GM12878 (cell line): ENCODE results near the gene BTG1. TPM values are rescaled to one million over a fixed set of nuclear protein-coding genes. Genes with fewer than 3 reads are reported as not detected.

Experiments used
- ATAC-seq: fragments of 200-7000 bp; cut with Tn5 transposase; 3 replicates; pipeline ENCODE4 v1.9.1; 2020; ENCODE audit warnings: mild to moderate bottlenecking, moderate library complexity
- BruUV-seq: library from RNA; stranded (reverse); fragments of 400-500 nt; replicated peaks from 2 replicates; lab custom pipeline; 2021; lab: Mats Ljungman, UMichigan
- CTCF ChIA-PET: fragments of 300-600 bp; sonication (Branson Sonifier 250); formaldehyde crosslinking; extraction: SDS; loops from one replicate; lab custom pipeline; 2021; ENCODE audit warnings: inconsistent platforms; lab: Yijun Ruan, JAX
- POLR2A ChIA-PET: fragments of 350-600 bp; formaldehyde crosslinking; extraction: SDS; loops from one replicate; lab custom pipeline; 2021; ENCODE audit warnings: inconsistent platforms; lab: Charles Lee
- RAD21 ChIA-PET: fragments of 300-600 bp; sonication (Branson Sonifier 250); formaldehyde crosslinking; loops from one replicate; lab custom pipeline; 2023; ENCODE audit warnings: antibody characterized with exemption; ENCODE audit not compliant: unreplicated experiment; lab: Charles Lee
- SMC1A ChIA-PET: fragments of 300-600 bp; sonication (Branson Sonifier 250); formaldehyde crosslinking; loops from one replicate; lab custom pipeline; 2023; ENCODE audit not compliant: unreplicated experiment, uncharacterized antibody; lab: Charles Lee
- DNase-seq: peaks from one replicate; pipeline ENCODE4 v3.0.0-alpha.2; 2011; ENCODE audit warnings: low read depth, low spot score
- FAIRE-seq: peaks from 3 replicates; lab custom pipeline; 2011; peaks lifted over from hg19 to GRCh38; lab: Jason Lieb, UNC
- H2AFZ ChIP-seq: 2 replicates; pipeline ENCODE4 v1.6.0; 2011; ENCODE audit warnings: low read depth, low read length, control low read depth; ENCODE audit not compliant: control insufficient read depth
- H3K27ac ChIP-seq: 2 replicates; pipeline ENCODE4 v1.5.1; 2011; ENCODE audit warnings: control low read depth; ENCODE audit not compliant: control insufficient read depth, insufficient read depth
- H3K27me3 ChIP-seq, 2 experiments: replicated peaks in 1 of 2; 2 replicates each; pipeline versions ENCODE4 v1.6.0 to v1.6.1; 2011; ENCODE audit warnings: low read length in 1 of 2; ENCODE audit not compliant: control insufficient read depth in 2 of 2, insufficient read depth in 2 of 2
- H3K36me3 ChIP-seq, 2 experiments: 2 replicates each; pipeline ENCODE4 v1.5.1; 2011; ENCODE audit warnings: low read length in 1 of 2; ENCODE audit not compliant: control insufficient read depth in 2 of 2, insufficient read depth in 2 of 2
- H3K4me1 ChIP-seq: 2 replicates; pipeline ENCODE4 v1.6.1; 2011; ENCODE audit warnings: mild to moderate bottlenecking, low read length, moderate library complexity, mixed read lengths; ENCODE audit not compliant: control insufficient read depth, insufficient read depth
- H3K4me2 ChIP-seq: 2 replicates; pipeline ENCODE4 v1.6.0; 2011; ENCODE audit warnings: control low read depth; ENCODE audit not compliant: control insufficient read depth, insufficient read depth
- H3K4me3 ChIP-seq: fragments of 200-600 bp; sonication (generic); 2 replicates; pipeline ENCODE4 v1.5.1; 2016
- H3K79me2 ChIP-seq: 2 replicates; pipeline ENCODE4 v1.6.0; 2011; ENCODE audit warnings: low read length; ENCODE audit not compliant: control insufficient read depth, insufficient read depth
- H3K9ac ChIP-seq: 2 replicates; pipeline ENCODE4 v1.8.0; 2011; ENCODE audit warnings: low read length, control low read depth, mixed read lengths; ENCODE audit not compliant: control insufficient read depth, insufficient read depth
- H3K9me3 ChIP-seq: replicated peaks from 3 replicates; pipeline ENCODE4 v1.5.1; 2011; ENCODE audit warnings: mild to moderate bottlenecking, low read length; ENCODE audit not compliant: control insufficient read depth, insufficient read depth
- H4K20me1 ChIP-seq: 2 replicates; pipeline ENCODE4 v1.6.0; 2011; ENCODE audit not compliant: control insufficient read depth, insufficient read depth
- CBX5 ChIP-seq: sonication (generic); IDR thresholded peaks from 2 replicates; pipeline ENCODE4 v1.6.1; 2016; ENCODE audit warnings: low read depth, moderate library complexity, mild to moderate bottlenecking, inconsistent platforms
- CHD1 ChIP-seq: IDR thresholded peaks from 2 replicates; pipeline ENCODE4 v1.6.1; 2012; ENCODE audit warnings: low read depth, low read length, improper control_type of control experiment
- ETV6 ChIP-seq, 2 experiments: fragments of 450-650 bp in 1 of 2; IDR thresholded peaks in 1 of 2; conservative IDR thresholded peaks in 1 of 2; 2 replicates each; pipeline ENCODE4 v1.6.1; 2014; ENCODE audit warnings: antibody characterized with exemption in 1 of 2, borderline replicate concordance in 1 of 2, low read depth in 1 of 2, mild to moderate bottlenecking in 1 of 2, moderate library complexity in 1 of 2
- HCFC1 ChIP-seq: fragments of 150-350 bp; IDR thresholded peaks from 2 replicates; pipeline ENCODE4 v1.6.1; 2014; ENCODE audit warnings: low read length
- MYC ChIP-seq: IDR thresholded peaks from 2 replicates; pipeline ENCODE4 v1.6.1; 2011; ENCODE audit warnings: mild to moderate bottlenecking, low read length, moderate library complexity, inconsistent platforms; ENCODE audit not compliant: insufficient read depth, insufficient replicate concordance, insufficient read length, severe bottlenecking
- POLR2A ChIP-seq: IDR thresholded peaks from 2 replicates; pipeline ENCODE4 v1.6.1; 2011; ENCODE audit warnings: low read depth, mild to moderate bottlenecking, low read length
- SUZ12 ChIP-seq: fragments of 200-600 bp; sonication (generic); IDR thresholded peaks from one replicate; pipeline ENCODE4 v1.6.1; 2018; ENCODE audit warnings: antibody characterized with exemption, mild to moderate bottlenecking; ENCODE audit not compliant: unreplicated experiment
- TARDBP ChIP-seq: IDR thresholded peaks from 2 replicates; pipeline ENCODE4 v1.6.1; 2016; ENCODE audit warnings: borderline replicate concordance
- WRNIP1 ChIP-seq: IDR thresholded peaks from 2 replicates; pipeline ENCODE4 v1.6.1; 2011; ENCODE audit warnings: low read depth, low read length, improper control_type of control experiment, borderline replicate concordance
- YY1 ChIP-seq: IDR thresholded peaks from 2 replicates; pipeline ENCODE4 v1.6.1; 2011; ENCODE audit warnings: low read depth, mild to moderate bottlenecking, low read length
- ZNF217 ChIP-seq: fragments of 450-650 bp; IDR thresholded peaks from 2 replicates; pipeline ENCODE4 v1.6.1; 2017; ENCODE audit warnings: antibody characterized with exemption, mild to moderate bottlenecking
- WGBS: methylation state at CpG from one replicate; pipeline ENCODE4 v1.1.6; 2016; ENCODE audit warnings: low lambda C conversion rate; ENCODE audit not compliant: insufficient replicate concordance, insufficient coverage; ENCODE audit errors: missing lambda C conversion rate; 5-methylcytosine and 5-hydroxymethylcytosine counted together
- in situ Hi-C: fragments of 300-500 bp; cut with MboI; formaldehyde crosslinking; loops from 9 replicates; pipeline ENCODE4 v1.14.3; 2018; ENCODE audit warnings: mixed read lengths
- intact Hi-C: fragments of 100-400 bp; cut with micrococcal nuclease; formaldehyde crosslinking; loops from one replicate; pipeline ENCODE4 v1.14.2; 2022; ENCODE audit not compliant: unreplicated experiment
- polyA plus RNA-seq, 11 experiments: library from polyadenylated mRNA; depleted of rRNA in 4 of 11; unstranded in 6 of 11; stranded (reverse) in 5 of 11; fragments of >200 nt; fragmentation: Nextera tagmentation in 4 of 11; fragmentation: Illumina TruSeq in 1 of 11; extraction: Ambion mirVana in 4 of 11; extraction: Trizol in 1 of 11; gene quantifications; 1 replicate in 1 of 11; 2 replicates in 10 of 11; pipeline versions ENCODE4 v1.2.1 to v1.2.3, GENCODE V29; 2011 to 2016; ENCODE audit warnings: inconsistent platforms in 2 of 11, missing spikeins in 2 of 11, low read depth in 1 of 11
- total RNA-seq, 4 experiments: library from RNA; depleted of rRNA in 3 of 4; stranded (reverse); fragments of >200 nt in 3 of 4; fragmentation: Illumina TruSeq in 1 of 4; extraction: Trizol in 1 of 4; gene quantifications; 2 replicates each; pipeline versions ENCODE4 v1.2.1 to v1.2.3, GENCODE V29; 2013 to 2021
- TF ChIP-seq, protein P1 (sequence below): IDR thresholded peaks from 2 replicates; pipeline ENCODE4 v1.6.1; 2012; ENCODE audit warnings: low read depth, low read length, improper control_type of control experiment

BTG1 gene
- total and polyA plus RNA-seq, 10 of the 15 experiments (the other 5 are each of a cell fraction or from before 2014, with no cell fraction given): 23.7 to 194 (median 56.4) TPM

DNA sequence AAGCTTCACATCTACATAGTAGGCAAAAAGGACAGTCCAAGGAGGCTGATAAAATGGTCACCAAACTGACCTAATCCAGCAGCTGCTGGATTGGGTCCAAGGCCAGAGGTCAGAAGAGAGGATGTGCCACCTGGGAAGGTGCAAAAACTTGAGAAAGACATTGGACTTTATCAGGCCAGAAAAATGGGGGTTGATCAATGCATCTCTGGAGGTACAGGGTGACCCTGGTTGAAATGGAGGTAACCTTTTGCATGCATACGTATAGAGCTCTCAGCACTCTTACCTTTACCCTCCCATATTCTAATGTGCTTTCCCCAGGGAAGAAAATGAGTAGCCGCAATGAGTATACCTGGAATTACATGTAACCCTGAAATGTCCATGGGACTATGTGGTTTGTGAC lies 16.0 kb downstream of the BTG1 start:
- Histone ChIP-seq H3K4me1 (peaks cover 20% of the 10 kb centered on the region), H3K27me3 (no peaks in the 10 kb centered on the region), H3K79me2 (peaks cover 93% of the 10 kb centered on the region), H4K20me1 (no peaks in the 10 kb centered on the region), H3K9ac (no peak overlapping the region), H3K27ac (no peak overlapping the region), H3K4me2 (no peak overlapping the region), H2AFZ (no peak overlapping the region), H3K36me3 (no peaks in the 10 kb centered on the region; a peak in 1 of 4 replicates), H3K4me3 (no peak overlapping the region), H3K9me3 (peaks cover 5% of the 10 kb centered on the region; the same call in 2 of the 3 replicates)
- no peak for FAIRE-seq
- ChIA-PET POLR2A (interaction anchor here (1.4 to 8.8 kb wide), 3 partner anchors 15 to 64 kb away, joined by 3 to 112 read pairs (median 5); partner anchors contain the start of gene BTG1), RAD21 (interaction anchor here (0.7 to 9.9 kb wide), 7 partner anchors 15 to 99 kb away, joined by 3 to 167 read pairs (median 3); partner anchors contain the start of gene BTG1), CTCF (interaction anchor here (1.2 to 1.4 kb wide), 3 partner anchors 14 to 318 kb away, joined by 3 to 5 read pairs (median 4); no protein-coding TSS in a partner anchor), SMC1A (interaction anchor here (0.7 to 6.4 kb wide), 10 partner anchors 16 to 433 kb away, joined by 3 to 52 read pairs (median 4); partner anchors contain the start of gene BTG1)
- in situ Hi-C loops: loop anchor here (10.0 to 25.0 kb wide), 2 partner anchors 542 to 735 kb away; no protein-coding TSS in a partner anchor
- DNase-seq: no peak
- no TSS peak for BruUV-seq
- TF ChIP-seq ETV6 (conservative IDR thresholded peaks at IDR 0.05 in 1 of 2, IDR thresholded peaks at IDR 0.05 in 1 of 2; ENCODE audit: borderline replicate concordance in 1 of 2, low read depth in 1 of 2): no peak
- no peak for TF ChIP-seq CBX5
- TF ChIP-seq POLR2A: 0 out of 2 replicates have a peak, but pooled peaks have one; percentile 32
- intact Hi-C loops: loop anchor here (5.0 kb wide), 2 partner anchors 82 to 137 kb away; no protein-coding TSS in a partner anchor
- ATAC-seq: no peak
- WGBS: 78% methylated on average over 2 of the region's 2 CpGs

DNA sequence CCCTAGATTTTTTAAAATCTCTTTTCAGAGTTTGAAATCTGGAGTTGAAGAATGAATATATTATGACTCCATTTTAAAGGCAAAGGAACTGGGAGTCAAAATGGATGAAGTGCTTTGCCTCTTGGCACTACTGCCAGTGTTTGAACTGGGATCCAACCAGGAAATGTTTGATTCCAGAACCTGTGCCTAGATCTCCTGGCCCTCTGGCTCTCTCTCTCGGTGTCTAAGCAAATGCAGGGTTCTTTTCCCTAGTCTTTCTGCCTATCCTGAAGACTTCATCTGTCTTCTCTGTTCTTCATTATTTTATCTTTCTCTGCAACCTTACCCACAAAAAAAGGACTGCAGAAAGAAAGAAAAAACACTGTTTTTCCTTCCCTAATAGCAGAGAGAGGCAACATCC lies 17.0 kb downstream of the BTG1 start:
- H3K36me3 ChIP-seq: no peaks in the 10 kb centered on the region; a peak in 1 of 4 replicates
- FAIRE-seq (no peak), ATAC-seq (no peak), DNase-seq (no peak)
- in situ Hi-C loops: loop anchor here (25.0 kb wide), 1 partner anchor 541 kb away; no protein-coding TSS in a partner anchor
- WGBS: 93% methylated on average over 1 of the region's 1 CpG
- intact Hi-C loops: no loop called here
- no peak overlapping the region for H3K4me2 ChIP-seq
- RAD21 ChIA-PET: interaction anchor here (9.9 kb wide), 1 partner anchor 16 kb away, joined by 167 read pairs; the partner anchor contains the start of gene BTG1
- SMC1A ChIA-PET: no interaction called here
- H3K9me3 ChIP-seq: peaks cover 5% of the 10 kb centered on the region; the same call in 2 of the 3 replicates
- peaks cover 90% of the 10 kb centered on the region for H3K79me2 ChIP-seq
- POLR2A ChIA-PET: no interaction called here
- CTCF ChIA-PET: no interaction called here
- H3K9ac ChIP-seq: no peak overlapping the region
- TF ChIP-seq HCFC1 (no peak), MYC (no peak), SUZ12 (no peak), ZNF217 (no peak), CHD1 (no peak), YY1 (0 out of 2 replicates have a peak, but pooled peaks have one; percentile 19), WRNIP1 (no peak), TARDBP (no peak)
- TF ChIP-seq, protein P1, sequence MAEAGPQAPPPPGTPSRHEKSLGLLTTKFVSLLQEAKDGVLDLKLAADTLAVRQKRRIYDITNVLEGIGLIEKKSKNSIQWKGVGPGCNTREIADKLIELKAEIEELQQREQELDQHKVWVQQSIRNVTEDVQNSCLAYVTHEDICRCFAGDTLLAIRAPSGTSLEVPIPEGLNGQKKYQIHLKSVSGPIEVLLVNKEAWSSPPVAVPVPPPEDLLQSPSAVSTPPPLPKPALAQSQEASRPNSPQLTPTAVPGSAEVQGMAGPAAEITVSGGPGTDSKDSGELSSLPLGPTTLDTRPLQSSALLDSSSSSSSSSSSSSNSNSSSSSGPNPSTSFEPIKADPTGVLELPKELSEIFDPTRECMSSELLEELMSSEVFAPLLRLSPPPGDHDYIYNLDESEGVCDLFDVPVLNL: no peak
- H3K27me3 ChIP-seq: no peaks in the 10 kb centered on the region
- H3K4me1 ChIP-seq: peaks cover 19% of the 10 kb centered on the region
- no peak overlapping the region for H3K27ac ChIP-seq
- H4K20me1 ChIP-seq: no peaks in the 10 kb centered on the region
- no peak overlapping the region for H2AFZ ChIP-seq
- no TSS peak for BruUV-seq
- H3K4me3 ChIP-seq: no peak overlapping the region
